Heart right ventricle (tissue), 16 donors: ENCODE data around the gene PSAPL1. TPM values are rescaled to one million over a fixed set of nuclear protein-coding genes. Genes with fewer than 3 reads are reported as not detected.

Source experiments
- ATAC-seq, 8 donors: fragments of 200-7000 bp; cut with Tn5 transposase; one replicate each; pipeline ENCODE4 v1.9.1; 2020; ENCODE audit warnings: mild to moderate bottlenecking in 8 of 8, moderate library complexity in 8 of 8, moderate number of reproducible peaks in 1 of 8
- DNase-seq, 2 donors: peaks; one replicate each; pipeline ENCODE4 v3.0.0-alpha.2; 2020
- H3K27ac ChIP-seq, 10 donors: fragments of 200-600 bp; sonication (generic) in 2 of 10; one replicate each; pipeline versions ENCODE4 v1.5.0 to v1.8.0; 2020 to 2022; ENCODE audit warnings: mild to moderate bottlenecking in 3 of 10
- H3K27me3 ChIP-seq, 7 donors: fragments of 200-600 bp; one replicate each; pipeline ENCODE4 v1.8.0; 2021 to 2022; ENCODE audit warnings: mild to moderate bottlenecking in 2 of 7
- H3K36me3 ChIP-seq, 9 donors: fragments of 200-600 bp; sonication (generic) in 1 of 9; one replicate each; pipeline versions ENCODE4 v1.5.0 to v1.8.0; 2020 to 2022; ENCODE audit warnings: mild to moderate bottlenecking in 2 of 9
- H3K4me1 ChIP-seq, 9 donors: fragments of 200-600 bp; sonication (generic) in 1 of 9; one replicate each; pipeline versions ENCODE4 v1.5.0 to v1.8.0; 2020 to 2022; ENCODE audit warnings: mild to moderate bottlenecking in 4 of 9
- H3K4me3 ChIP-seq, 10 donors: fragments of 200-600 bp; sonication (generic) in 2 of 10; one replicate each; pipeline versions ENCODE4 v1.5.0 to v1.8.0; 2020 to 2022; ENCODE audit warnings: mild to moderate bottlenecking in 7 of 10, moderate library complexity in 2 of 10
- H3K9me3 ChIP-seq, 11 donors: fragments of 200-600 bp in 10 of 11; sonication (generic) in 2 of 11; one replicate each; pipeline versions ENCODE4 v1.5.0 to v1.8.0; 2013 to 2022; ENCODE audit warnings: mild to moderate bottlenecking in 2 of 11, control low read depth in 1 of 11, moderate library complexity in 1 of 11
- WGBS, 2 donors: extraction: QIAGEN DNeasy Blood & Tissue Kit; methylation state at CpG; one replicate each; pipeline ENCODE4 v1.1.7; 2013; ENCODE audit warnings: inconsistent platforms in 1 of 2; 5-methylcytosine and 5-hydroxymethylcytosine counted together
- intact Hi-C, 10 donors: fragments of 100-400 bp; cut with DNase I; formaldehyde crosslinking; loops; one replicate each; pipeline versions ENCODE4 v1.11.1 to v1.14.2; 2022
- polyA plus RNA-seq, 2 donors: library from polyadenylated mRNA; stranded (reverse); fragments of 200-250 nt; gene quantifications; one replicate each; pipeline ENCODE4 v1.2.3, GENCODE V29; 2013
- total RNA-seq, 10 donors: library from RNA; stranded (reverse); fragmentation: NEBNext Ultra II Directional in 3 of 10; extraction: Animal tissue kit (Norgen Biotek cat#: 25700) in 3 of 10; gene quantifications; one replicate each; pipeline versions ENCODE4 v1.2.1 to v1.2.4, GENCODE V29; 2021 to 2023
- TF ChIP-seq, protein P1 (sequence below), 9 donors: fragments of 200-600 bp; sonication (generic) in 2 of 9; IDR thresholded peaks; one replicate each; pipeline versions ENCODE4 v1.5.0 to v1.8.0; 2021 to 2022; ENCODE audit warnings: antibody characterized with exemption in 9 of 9, mild to moderate bottlenecking in 5 of 9, moderate library complexity in 1 of 9
- donor health status: Arrhythmogenic right ventricular cardiomyopathy.
- donor health status: ischemic (EF 13 %, LVEDD 7.1; RV severe dilation, severe dysfunction).
- donor health status: healthy with polysubstance abuse.
- donor health status: DM: no; HTN: yes; CAD: no.
- donor health status: DM: no; HTN: no; CAD: no.
- donor health status: ischemic (EF 25% LVEDD 6.9; RV normal size, moderate dysfunction).
- donor health status: ischemic (EF 25% LVEDD 5.7; RV mildly dilated, moderate dysfunction).
- donor health status: healthy.
- donor health status: DM: yes; HTN: yes; CAD: no.
- donor health status: Ischemic cardiomyopathy.
- donor health status: ischemic (EF 35%, LVEDD 5.7; RV mildly dilated, moderate dysfunction).
- donor health status: nonischemic (EF 11% LVEDD 7.7; RV severe dilation, severe dysfunction).
- donor health status: DM: yes; HTN: yes; CAD: no.
- donor health status: PGD.
- donor health status: ischemic (EF 29% LVEDD 5.4; RV normal size, mild dysfunction).
- donor health status: nonischemic (EF 23%, LVEDD 6.1; RV moderate dilation, normal function).

The PSAPL1 gene
- total and polyA plus RNA-seq, 12 donors: 0.05 TPM; not detected in 11

DNA sequence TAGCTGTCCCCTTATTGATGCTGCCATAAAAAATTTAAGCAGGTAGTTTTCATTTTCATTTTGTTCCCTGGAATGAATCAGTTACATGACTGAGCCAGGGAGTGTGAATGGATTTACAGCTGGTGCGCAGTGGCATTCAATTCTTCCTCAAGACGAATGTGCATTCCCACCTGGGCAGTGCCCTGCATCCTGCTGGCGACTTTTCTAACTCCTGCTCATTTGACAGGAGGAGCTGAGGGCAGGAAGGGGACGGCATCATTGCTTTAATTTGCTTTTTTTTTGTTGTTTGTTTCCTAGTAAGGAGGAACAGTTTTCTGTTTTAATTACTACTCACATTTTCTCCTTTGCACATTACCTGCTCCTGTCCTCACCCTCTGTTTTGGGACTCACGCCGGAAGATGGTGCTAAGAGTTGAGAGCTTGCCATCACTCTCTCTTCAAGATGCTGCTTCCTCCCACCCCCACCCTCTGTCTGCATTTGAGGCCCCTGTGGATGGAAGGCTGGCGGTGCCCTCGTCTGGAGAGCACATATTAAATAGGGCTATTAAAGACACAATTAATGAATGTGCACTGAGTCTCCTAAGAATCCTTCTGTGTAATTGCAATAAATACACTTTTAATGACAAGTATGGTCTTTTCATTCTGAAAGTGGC, 35.8 kb downstream of the PSAPL1 start:
- H3K4me3 ChIP-seq: no peak overlapping the region
- intact Hi-C loops: no loop called here
- TF ChIP-seq, protein P1, sequence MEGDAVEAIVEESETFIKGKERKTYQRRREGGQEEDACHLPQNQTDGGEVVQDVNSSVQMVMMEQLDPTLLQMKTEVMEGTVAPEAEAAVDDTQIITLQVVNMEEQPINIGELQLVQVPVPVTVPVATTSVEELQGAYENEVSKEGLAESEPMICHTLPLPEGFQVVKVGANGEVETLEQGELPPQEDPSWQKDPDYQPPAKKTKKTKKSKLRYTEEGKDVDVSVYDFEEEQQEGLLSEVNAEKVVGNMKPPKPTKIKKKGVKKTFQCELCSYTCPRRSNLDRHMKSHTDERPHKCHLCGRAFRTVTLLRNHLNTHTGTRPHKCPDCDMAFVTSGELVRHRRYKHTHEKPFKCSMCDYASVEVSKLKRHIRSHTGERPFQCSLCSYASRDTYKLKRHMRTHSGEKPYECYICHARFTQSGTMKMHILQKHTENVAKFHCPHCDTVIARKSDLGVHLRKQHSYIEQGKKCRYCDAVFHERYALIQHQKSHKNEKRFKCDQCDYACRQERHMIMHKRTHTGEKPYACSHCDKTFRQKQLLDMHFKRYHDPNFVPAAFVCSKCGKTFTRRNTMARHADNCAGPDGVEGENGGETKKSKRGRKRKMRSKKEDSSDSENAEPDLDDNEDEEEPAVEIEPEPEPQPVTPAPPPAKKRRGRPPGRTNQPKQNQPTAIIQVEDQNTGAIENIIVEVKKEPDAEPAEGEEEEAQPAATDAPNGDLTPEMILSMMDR (IDR thresholded peaks at IDR 0.05): no peak
- no peak overlapping the region for H3K27ac ChIP-seq
- H3K4me1 ChIP-seq: peaks cover 0 to 14% (median 0%) of the 10 kb centered on the region in 9 donors
- peaks cover 0 to 12% (median 0%) of the 10 kb centered on the region in 7 donors for H3K27me3 ChIP-seq
- H3K9me3 ChIP-seq: no peaks in the 10 kb centered on the region
- no peak for DNase-seq
- 67 to 71% methylated on average over 8 of the region's 8 CpGs for WGBS, 2 donors
- no peak for ATAC-seq
- no peaks in the 10 kb centered on the region for H3K36me3 ChIP-seq

DNA sequence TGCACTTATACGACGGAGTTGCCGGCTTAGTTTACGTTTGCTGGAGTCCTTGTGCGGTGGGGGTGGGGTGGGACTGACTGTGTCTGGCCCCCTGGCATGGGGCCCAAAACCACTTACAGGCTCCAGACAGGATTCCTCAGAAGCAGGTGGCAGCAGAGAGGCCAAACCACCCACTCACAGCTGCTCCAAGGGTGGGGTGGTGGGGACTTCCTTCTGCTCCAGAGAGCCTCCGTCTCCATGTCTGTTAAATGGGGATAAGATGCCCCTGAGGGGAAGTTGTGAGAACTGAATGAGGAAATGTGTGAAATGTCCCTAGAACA, 36.7 kb downstream of the PSAPL1 start:
- DNase-seq: peak; percentile 52 to 59

DNA sequence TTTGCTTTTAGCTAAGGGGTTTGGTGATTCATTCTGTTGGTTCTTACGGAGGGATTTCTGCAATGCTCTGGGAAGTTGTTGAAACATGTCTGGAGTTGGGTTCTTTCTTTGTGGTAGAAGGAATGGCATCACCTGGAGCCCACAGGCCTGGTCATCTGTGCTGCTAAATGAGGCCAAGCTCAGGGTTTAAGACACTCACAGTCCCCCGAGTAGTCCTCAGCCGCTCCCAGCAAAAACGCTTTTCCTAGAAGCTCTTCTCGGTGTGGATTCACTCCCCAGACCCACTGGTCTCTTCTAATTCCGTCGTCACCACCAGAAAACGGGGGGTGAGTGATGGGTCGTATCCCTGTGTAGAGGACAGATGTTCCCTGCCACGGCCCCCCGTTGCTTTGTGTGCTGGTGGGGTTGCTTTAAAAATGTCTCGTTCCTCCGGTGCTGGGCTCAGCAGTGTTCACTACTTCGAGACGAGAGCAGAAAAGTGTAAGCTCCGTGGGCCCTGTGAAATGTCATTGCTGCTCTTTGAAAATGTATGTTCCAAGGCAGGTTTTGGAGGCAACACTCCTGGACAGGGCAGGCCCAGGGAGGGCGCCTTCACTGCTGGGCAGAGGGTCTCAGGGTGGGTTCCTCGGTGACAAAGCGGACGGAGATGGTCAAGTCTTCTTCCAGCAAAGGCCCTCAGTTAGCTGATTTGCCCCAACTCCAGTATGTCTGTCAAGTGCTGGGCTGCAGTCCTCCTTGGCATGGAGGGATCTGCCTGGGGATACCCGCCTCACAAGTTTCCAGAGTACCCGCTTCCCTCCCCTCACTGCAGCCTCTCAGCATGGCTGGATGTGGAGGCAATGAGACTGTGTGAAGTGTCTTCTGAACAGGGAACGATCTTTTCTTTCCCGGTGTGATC, 37.3 kb downstream of the PSAPL1 start:
- TF ChIP-seq, protein P1 (IDR thresholded peaks at IDR 0.05): no peak
- Histone ChIP-seq H3K36me3 (no peaks in the 10 kb centered on the region), H3K9me3 (no peaks in the 10 kb centered on the region), H3K27me3 (peaks cover 0 to 12% (median 6%) of the 10 kb centered on the region in 7 donors), H3K4me1 (peaks cover 0 to 12% (median 0%) of the 10 kb centered on the region in 9 donors), H3K27ac (no peak overlapping the region), H3K4me3 (no peak overlapping the region)
- 78% methylated on average over 24 of the region's 24 CpGs for WGBS, 2 donors
- ATAC-seq: peak in 1 of 8 donors; percentile 19
- intact Hi-C loops: no loop called here
- DNase-seq: no peak

More for the DNA sequence above, 36.7 kb downstream of the PSAPL1 start:
- Histone ChIP-seq H3K27me3 (peaks cover 0 to 12% (median 2%) of the 10 kb centered on the region in 7 donors), H3K4me3 (no peak overlapping the region), H3K27ac (no peak overlapping the region), H3K4me1 (peaks cover 0 to 14% (median 0%) of the 10 kb centered on the region in 9 donors), H3K9me3 (no peaks in the 10 kb centered on the region), H3K36me3 (no peaks in the 10 kb centered on the region)
- intact Hi-C loops: no loop called here
- peak in 7 of 8 donors; percentile 54 to 90 (median 83) for ATAC-seq
- TF ChIP-seq, protein P1 (IDR thresholded peaks at IDR 0.05): peak in 3 of 9 donors; percentile 15 to 39 (median 18)
- 14 to 20% methylated on average over 6 of the region's 6 CpGs for WGBS, 2 donors

DNA sequence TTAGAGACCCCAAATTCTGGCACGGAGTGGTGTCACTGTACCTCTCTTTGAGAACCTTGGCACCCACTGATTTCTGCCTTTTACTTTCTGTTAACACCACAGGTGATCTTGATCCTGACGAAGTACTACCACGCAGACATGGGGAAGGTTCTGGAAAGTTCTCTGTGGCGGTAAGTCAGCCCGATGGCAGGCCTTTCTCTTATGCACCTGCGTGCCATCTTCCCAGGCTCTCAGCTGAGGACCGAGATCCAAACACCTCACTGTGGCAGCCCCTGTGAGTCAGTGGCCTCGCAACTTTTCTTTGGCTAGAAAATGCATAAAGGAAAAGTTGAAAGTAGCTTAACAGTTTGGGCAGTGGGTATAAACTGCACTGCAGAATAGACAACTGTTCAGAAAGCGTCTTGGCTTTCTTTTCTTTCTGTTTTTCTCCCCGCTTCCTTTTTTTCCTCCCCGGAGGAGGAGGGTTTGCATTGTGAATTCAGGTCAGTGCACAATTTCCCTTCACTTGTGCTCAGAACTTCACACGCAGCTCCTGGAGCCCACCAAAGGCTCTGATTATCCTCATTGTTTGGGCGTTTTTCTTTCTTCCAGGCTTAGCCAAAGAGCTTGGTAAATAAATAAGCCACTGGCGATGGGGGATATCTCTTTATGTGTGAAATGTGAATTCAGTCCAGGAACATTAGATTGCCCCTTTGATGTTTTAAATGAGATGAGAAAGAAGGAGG, 38.4 kb downstream of the PSAPL1 start:
- Histone ChIP-seq H3K27ac (no peak overlapping the region), H3K9me3 (no peaks in the 10 kb centered on the region), H3K4me3 (no peak overlapping the region), H3K27me3 (peaks cover 0 to 19% (median 11%) of the 10 kb centered on the region in 7 donors), H3K36me3 (no peaks in the 10 kb centered on the region), H3K4me1 (peaks cover 0 to 12% (median 0%) of the 10 kb centered on the region in 9 donors)
- ATAC-seq (no peak), DNase-seq (no peak)
- WGBS, 2 donors: 83 to 86% methylated on average over 14 of the region's 14 CpGs
- TF ChIP-seq, protein P1 (IDR thresholded peaks at IDR 0.05): no peak
- intact Hi-C loops: no loop called here
